Skeletal muscle tissue (tissue), 4 donors: ENCODE measurements around the gene CMSS1. TPM values are rescaled to one million over a fixed set of nuclear protein-coding genes. Genes with fewer than 3 reads are reported as not detected.

ENCODE experiments used
- H3K27ac ChIP-seq: one replicate; pipeline ENCODE4 v1.7.0; 2013; ENCODE audit warnings: mild to moderate bottlenecking, low read depth, low read length, inconsistent platforms
- H3K27me3 ChIP-seq, 3 donors: one replicate each; pipeline ENCODE4 v1.7.0; 2013; ENCODE audit warnings: low read length in 3 of 3; ENCODE audit not compliant: control insufficient read depth in 3 of 3, insufficient read depth in 3 of 3
- H3K36me3 ChIP-seq, 3 donors: one replicate each; pipeline ENCODE4 v1.7.0; 2013; ENCODE audit warnings: low read length in 3 of 3; ENCODE audit not compliant: control insufficient read depth in 3 of 3, insufficient read depth in 3 of 3
- H3K4me1 ChIP-seq, 3 donors: one replicate each; pipeline ENCODE4 v1.7.0; 2013; ENCODE audit warnings: low read length in 3 of 3, mild to moderate bottlenecking in 3 of 3; ENCODE audit not compliant: control insufficient read depth in 3 of 3, insufficient read depth in 3 of 3
- H3K4me3 ChIP-seq, 3 donors: one replicate each; pipeline ENCODE4 v1.7.0; 2013; ENCODE audit warnings: low read length in 3 of 3
- H3K9ac ChIP-seq, 3 donors: one replicate each; pipeline ENCODE4 v1.7.0; 2013; ENCODE audit warnings: low read length in 3 of 3, mild to moderate bottlenecking in 3 of 3, moderate library complexity in 2 of 3, low read depth in 1 of 3
- H3K9me3 ChIP-seq, 3 donors: one replicate each; pipeline ENCODE4 v1.7.0; 2013; ENCODE audit warnings: low read length in 3 of 3; ENCODE audit not compliant: control insufficient read depth in 3 of 3
- total RNA-seq: library from RNA; depleted of rRNA; stranded (reverse); fragments of >200 nt; gene quantifications from one replicate; pipeline ENCODE4 v1.2.3, GENCODE V29; 2014
- donor health status: Osteomylitis.

CMSS1 gene
- total RNA-seq, 1 donor from 2014 or later: 8.4 TPM

DNA sequence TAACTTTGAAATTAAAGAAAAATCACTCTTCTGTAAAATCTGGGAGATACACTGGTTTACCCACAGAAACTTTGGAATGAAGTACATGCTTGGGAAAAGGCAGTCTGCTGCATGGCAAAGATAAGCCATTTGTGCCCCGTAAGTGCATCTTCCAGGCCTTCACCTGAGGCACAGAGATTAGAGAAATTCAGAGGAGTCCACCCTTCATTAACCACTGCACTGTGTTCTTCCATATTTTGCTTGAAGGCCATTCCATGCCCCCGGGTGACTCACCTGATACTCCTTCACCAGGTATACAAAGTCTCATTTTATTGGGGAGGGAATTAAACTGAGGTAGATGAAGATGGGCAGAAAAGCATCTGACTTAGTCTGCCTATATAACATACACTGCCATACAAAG is 53.0 kb downstream of the CMSS1 start:
- H3K9ac ChIP-seq: peak overlapping the region in 2 of 3 donors; percentile 11 to 17
- peaks cover 12 to 40% (median 18%) of the 10 kb centered on the region in 3 donors for H3K4me1 ChIP-seq
- peak overlapping the region in 2 of 3 donors; percentile 3 to 34 for H3K4me3 ChIP-seq
- peaks cover 3 to 9% (median 8%) of the 10 kb centered on the region in 3 donors for H3K36me3 ChIP-seq
- H3K27me3 ChIP-seq: no peaks in the 10 kb centered on the region
- peak overlapping the region; percentile 53 for H3K27ac ChIP-seq
- H3K9me3 ChIP-seq: no peaks in the 10 kb centered on the region

DNA sequence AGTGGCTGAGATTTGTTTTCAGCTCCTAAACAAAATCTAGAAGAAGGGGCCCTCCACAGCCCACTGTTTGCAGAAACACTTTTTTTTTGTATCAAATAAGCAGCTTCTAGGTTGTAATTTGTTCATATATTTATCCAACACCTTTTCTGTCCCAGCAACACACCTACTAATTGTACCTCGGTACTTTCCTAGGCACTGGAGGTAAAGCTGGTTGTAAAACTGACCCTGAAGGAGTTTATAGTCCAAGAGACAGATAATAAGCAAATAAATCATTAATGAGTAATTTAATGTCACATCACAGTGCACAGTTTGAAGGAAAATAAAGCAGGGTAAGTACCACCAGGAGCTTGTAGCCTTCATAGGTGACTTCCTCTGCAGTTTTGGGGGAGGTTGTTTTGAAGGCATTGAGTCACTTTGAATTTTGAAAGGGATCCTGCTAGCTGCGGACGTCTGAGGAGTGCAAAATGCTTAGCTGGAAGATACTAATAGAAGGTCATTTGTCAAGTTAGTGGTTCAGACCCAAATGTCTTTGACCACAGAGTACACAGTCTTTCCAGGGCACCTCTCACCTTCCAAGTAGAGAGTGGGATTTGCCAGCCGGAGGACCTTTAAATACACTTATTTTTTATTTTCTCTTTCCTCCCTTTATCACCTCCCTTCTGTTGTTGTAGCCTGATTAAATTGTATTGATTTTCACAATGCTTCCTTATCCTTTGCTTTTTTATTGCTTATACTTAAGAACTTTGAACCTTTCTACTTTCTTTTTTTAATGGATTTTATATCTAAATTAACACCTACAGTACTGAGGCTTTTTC is 53.8 kb downstream of the CMSS1 start:
- Histone ChIP-seq H3K27ac (peak overlapping the region; percentile 86), H3K36me3 (peaks cover 3 to 9% (median 8%) of the 10 kb centered on the region in 3 donors), H3K9ac (peak overlapping the region in 2 of 3 donors; percentile 3 to 17), H3K9me3 (no peaks in the 10 kb centered on the region), H3K27me3 (no peaks in the 10 kb centered on the region), H3K4me3 (peak overlapping the region in 2 of 3 donors; percentile 3 to 39), H3K4me1 (peaks cover 12 to 36% (median 15%) of the 10 kb centered on the region in 3 donors)

DNA sequence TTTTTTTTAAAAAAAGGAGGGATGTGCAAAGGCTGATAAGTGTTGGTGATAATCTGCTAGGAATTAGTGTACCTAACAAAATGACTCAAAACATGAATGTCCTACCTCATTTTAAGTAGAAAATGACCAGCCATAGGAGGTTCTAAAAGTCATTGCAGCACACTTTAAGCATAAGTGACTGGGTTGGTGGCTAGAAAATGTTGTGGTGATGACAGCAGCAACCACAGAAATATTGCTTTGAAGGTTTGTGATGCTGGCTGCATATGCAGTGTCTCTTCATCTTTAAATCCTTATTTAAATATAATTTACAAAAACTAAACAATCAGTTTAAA is 55.2 kb downstream of the CMSS1 start:
- no peaks in the 10 kb centered on the region for H3K9me3 ChIP-seq
- H3K27me3 ChIP-seq: no peaks in the 10 kb centered on the region
- H3K4me1 ChIP-seq: peaks cover 12 to 29% (median 16%) of the 10 kb centered on the region in 3 donors
- peak overlapping the region in 2 of 3 donors; percentile 36 to 87 for H3K4me3 ChIP-seq
- H3K36me3 ChIP-seq: peaks cover 3 to 8% (median 7%) of the 10 kb centered on the region in 3 donors
- H3K27ac ChIP-seq: peak overlapping the region; percentile 86
- H3K9ac ChIP-seq: peak overlapping the region in 2 of 3 donors; percentile 4 to 57

DNA sequence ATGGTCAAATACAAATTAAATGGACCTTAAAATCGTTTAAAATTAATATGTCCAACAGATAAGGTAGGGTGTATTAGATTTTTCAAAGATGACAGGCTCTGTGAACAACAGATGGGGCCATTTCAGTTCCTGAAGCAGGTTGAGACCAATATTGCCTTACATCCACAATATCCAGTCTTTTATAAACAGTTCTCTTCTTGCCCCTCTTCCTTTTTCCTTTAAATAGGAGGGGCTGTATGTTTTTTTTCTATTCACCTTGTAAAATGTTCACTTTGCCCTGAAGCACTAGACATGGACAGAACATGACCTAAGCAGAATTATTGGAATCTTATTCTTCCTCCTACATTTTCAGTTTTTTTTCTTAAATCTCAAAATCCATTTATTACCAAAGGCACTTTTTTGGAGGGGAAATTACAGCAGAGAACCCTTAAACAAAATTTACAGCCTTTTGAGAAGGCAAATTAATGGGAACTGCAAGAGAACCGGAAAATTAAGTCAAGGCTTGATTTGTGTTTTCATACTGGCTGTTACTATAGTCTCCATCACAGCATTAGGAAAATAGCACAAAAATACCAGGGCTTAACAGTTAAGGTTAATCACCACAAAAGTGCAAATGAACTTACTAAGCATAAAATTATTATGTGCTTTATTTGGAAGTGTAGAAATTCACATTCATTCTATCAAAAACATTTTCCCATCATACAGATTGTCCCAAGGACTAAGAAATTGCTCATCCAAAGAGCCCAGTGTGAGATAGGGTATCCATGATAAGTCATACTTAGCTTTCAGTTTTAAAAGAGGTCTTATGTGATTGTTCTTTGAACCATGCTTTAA is 55.8 kb downstream of the CMSS1 start:
- peak overlapping the region; percentile 86 for H3K27ac ChIP-seq
- H3K9ac ChIP-seq: peak overlapping the region; percentile 26 to 75 (median 57)
- no peaks in the 10 kb centered on the region for H3K9me3 ChIP-seq
- peaks cover 0 to 8% (median 7%) of the 10 kb centered on the region in 3 donors for H3K36me3 ChIP-seq
- peak overlapping the region; percentile 4 to 87 (median 52) for H3K4me3 ChIP-seq
- peaks cover 6 to 24% (median 16%) of the 10 kb centered on the region in 3 donors for H3K4me1 ChIP-seq
- H3K27me3 ChIP-seq: no peaks in the 10 kb centered on the region

DNA sequence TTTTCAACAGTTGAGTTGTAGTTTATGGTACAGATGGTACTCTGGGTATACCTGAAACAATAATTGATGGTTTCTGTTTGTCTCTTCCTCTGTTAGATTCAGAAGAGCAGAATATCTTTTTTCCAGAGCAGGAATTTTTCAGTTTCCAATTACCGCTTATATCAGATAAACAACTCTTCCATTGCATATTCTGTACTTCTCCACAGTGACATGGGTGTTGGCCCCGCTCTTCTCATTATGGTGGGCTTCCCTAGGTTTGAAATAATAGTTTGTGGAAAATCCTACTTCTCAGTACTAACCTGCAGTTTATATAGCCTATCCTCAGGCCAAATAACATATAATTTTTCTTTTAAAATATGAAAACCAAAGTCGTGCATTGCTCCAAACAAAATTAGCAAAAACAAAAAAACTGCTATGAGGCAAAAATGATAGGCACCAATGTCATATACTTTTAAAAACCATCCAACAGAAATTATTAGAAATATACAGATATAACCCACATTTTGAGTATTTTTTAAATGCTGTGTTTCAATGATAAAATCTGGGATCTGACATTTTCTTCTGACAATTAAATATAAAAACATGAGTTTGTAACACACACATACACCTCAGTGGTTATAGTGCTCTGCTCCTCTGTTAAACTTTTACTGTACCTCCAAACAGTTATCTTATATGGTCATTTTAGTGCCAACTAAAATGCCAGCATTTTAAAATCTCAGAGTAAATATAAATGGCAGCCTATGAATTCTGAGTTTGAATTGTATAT is 56.8 kb downstream of the CMSS1 start:
- peaks cover 0 to 8% (median 7%) of the 10 kb centered on the region in 3 donors for H3K36me3 ChIP-seq
- peak overlapping the region; percentile 26 to 95 (median 75) for H3K9ac ChIP-seq
- H3K9me3 ChIP-seq: no peaks in the 10 kb centered on the region
- H3K27me3 ChIP-seq: no peaks in the 10 kb centered on the region
- peak overlapping the region in 2 of 3 donors; percentile 36 to 87 for H3K4me3 ChIP-seq
- H3K4me1 ChIP-seq: peaks cover 5 to 25% (median 17%) of the 10 kb centered on the region in 3 donors
- peak overlapping the region; percentile 86 for H3K27ac ChIP-seq

DNA sequence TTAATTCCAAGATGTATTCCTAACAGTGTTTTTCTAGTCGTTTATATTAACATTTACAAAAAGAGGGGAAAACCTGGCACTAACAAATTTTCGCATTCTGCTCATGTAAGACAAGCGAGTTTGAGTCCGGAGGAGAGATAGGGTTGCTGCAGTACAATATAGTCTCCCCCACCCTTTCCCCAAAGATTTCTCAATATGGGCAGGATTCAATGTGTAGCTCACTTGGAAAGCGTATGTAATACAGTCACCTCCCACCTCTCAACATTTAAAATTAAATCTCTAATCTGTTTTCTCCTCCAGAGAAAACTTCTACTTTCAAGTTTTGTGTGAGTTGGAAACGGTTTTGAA is 57.9 kb downstream of the CMSS1 start:
- Histone ChIP-seq H3K4me1 (peaks cover 2 to 24% (median 20%) of the 10 kb centered on the region in 3 donors), H3K9me3 (no peaks in the 10 kb centered on the region), H3K9ac (peak overlapping the region; percentile 75 to 95 (median 85))

DNA sequence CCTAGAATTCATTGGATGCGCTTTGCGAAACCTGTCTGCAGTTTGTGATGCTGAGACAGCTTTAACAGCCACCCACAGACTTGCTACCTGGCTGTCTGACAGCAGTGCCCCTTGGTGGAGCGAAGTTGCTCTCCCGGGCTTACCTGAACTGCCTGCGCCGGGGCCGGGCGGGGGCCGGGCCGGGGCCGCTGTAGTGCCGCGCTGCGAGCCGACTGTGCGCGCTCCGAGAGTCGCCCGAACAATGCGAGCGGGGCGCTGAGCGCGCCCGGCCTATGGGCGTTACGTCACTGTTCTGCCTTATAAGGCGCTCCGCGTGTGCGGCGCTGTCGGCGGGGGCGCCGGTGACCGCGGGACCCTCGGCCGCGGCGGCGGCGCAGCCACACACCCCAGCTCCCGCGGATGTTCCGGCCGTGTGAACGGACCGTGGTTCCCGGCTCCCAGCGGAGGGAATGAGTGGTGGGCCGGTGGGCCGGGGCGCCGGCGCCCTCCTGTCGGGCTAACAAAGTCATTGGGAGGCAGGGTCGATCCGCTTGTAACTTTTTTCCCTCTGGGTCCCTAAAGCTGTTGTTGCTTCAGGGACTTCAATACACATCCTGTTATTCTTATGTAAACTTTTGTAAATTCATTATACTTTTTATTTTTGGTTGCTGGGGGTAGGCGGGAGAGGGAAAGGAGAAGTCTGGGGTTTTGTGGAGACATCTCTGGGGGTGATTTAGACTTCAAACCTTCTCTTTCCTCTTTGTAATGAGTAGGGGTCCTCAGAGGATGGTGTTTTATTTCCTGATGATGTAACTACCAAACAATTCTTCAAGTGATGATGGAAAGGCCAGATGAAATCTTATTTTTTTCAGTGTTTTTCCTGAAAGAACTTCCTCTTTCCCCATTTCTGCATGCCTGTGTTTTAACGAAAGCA is 58.5 kb downstream of the CMSS1 start:
- H3K36me3 ChIP-seq: peaks cover 0 to 2% (median 0%) of the 10 kb centered on the region in 3 donors
- no peaks in the 10 kb centered on the region for H3K27me3 ChIP-seq
- H3K4me3 ChIP-seq: peak overlapping the region; percentile 64 to 87 (median 81)
- no peaks in the 10 kb centered on the region for H3K9me3 ChIP-seq
- peak overlapping the region; percentile 75 to 95 (median 85) for H3K9ac ChIP-seq
- peaks cover 2 to 26% (median 23%) of the 10 kb centered on the region in 3 donors for H3K4me1 ChIP-seq
- peak overlapping the region; percentile 86 for H3K27ac ChIP-seq

More for the DNA sequence above, 57.9 kb downstream of the CMSS1 start:
- Histone ChIP-seq H3K4me3 (peak overlapping the region; percentile 64 to 87 (median 81)), H3K27me3 (no peaks in the 10 kb centered on the region), H3K27ac (peak overlapping the region; percentile 86), H3K36me3 (peaks cover 0 to 7% (median 5%) of the 10 kb centered on the region in 3 donors)

DNA sequence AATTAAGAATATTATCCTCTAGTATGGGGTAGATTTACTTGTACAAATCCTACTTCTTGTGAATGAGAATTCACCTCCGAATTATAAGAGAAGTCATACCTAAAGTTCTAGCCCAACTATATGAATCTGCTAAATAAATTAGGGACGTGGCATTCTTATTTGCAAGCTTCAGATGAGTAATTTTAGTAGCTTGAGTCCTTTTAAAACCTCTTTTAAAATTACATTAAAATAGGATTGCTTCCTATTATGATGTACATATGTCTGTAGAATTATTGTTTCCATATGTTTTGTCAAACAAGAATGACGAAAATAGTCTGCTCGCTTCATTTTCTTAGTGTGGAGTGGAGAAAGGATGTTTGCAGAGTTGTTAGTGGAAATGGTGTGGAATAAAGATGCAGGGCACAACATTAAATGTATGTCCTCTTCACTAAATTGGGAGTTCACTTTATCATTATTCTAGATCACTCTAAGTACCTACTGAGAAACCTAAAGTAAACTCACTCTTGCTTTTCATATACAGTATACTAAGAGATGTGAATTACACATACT is 59.4 kb downstream of the CMSS1 start:
- Histone ChIP-seq H3K27ac (peak overlapping the region; percentile 86), H3K9me3 (no peaks in the 10 kb centered on the region), H3K36me3 (no peaks in the 10 kb centered on the region), H3K4me3 (peak overlapping the region in 1 of 3 donors; percentile 87), H3K27me3 (no peaks in the 10 kb centered on the region), H3K9ac (peak overlapping the region in 2 of 3 donors; percentile 85 to 95), H3K4me1 (peaks cover 2 to 24% (median 24%) of the 10 kb centered on the region in 3 donors)
